Fibroblast of lung (primary cell): ENCODE results near the gene HCN2. TPM values are rescaled to one million over a fixed set of nuclear protein-coding genes. Genes with fewer than 3 reads are reported as not detected.

Experiments used
- DNase-seq, 2 donors: peaks; one replicate each; pipeline versions ENCODE4 v3.0.0 to v3.0.0-alpha.2; 2010; ENCODE audit warnings: low read depth in 2 of 2
- H2AFZ ChIP-seq: 2 replicates; pipeline ENCODE4 v1.5.1; 2012; ENCODE audit warnings: low read length, control low read depth, inconsistent platforms
- H3K27ac ChIP-seq: 2 replicates; pipeline ENCODE4 v1.5.1; 2011; ENCODE audit warnings: low read length, control low read depth; ENCODE audit not compliant: insufficient read depth
- H3K27me3 ChIP-seq: 2 replicates; pipeline ENCODE4 v1.5.1; 2011; ENCODE audit warnings: mild to moderate bottlenecking, low read length; ENCODE audit not compliant: control insufficient read depth, insufficient read depth
- H3K36me3 ChIP-seq: 2 replicates; pipeline ENCODE4 v1.5.1; 2011; ENCODE audit warnings: low read length; ENCODE audit not compliant: control insufficient read depth, insufficient read depth
- H3K4me1 ChIP-seq: 2 replicates; pipeline ENCODE4 v1.5.1; 2011; ENCODE audit warnings: low read length; ENCODE audit not compliant: control insufficient read depth, insufficient read depth; ENCODE audit errors: extremely low read depth
- H3K4me2 ChIP-seq: 2 replicates; pipeline ENCODE4 v1.5.1; 2011; ENCODE audit warnings: low read length, control low read depth; ENCODE audit not compliant: insufficient read depth; ENCODE audit errors: extremely low read depth
- H3K4me3 ChIP-seq, 4 experiments: fragments of 200-600 bp in 1 of 4; sonication (generic) in 1 of 4; replicated peaks in 1 of 4; 2 replicates each; pipeline ENCODE4 v1.5.1; 2011 to 2016; ENCODE audit warnings: low read length in 4 of 4, low read depth in 3 of 4, mild to moderate bottlenecking in 3 of 4, control low read depth in 2 of 4, inconsistent platforms in 1 of 4, mixed read lengths in 1 of 4; ENCODE audit not compliant: insufficient read depth in 1 of 4; ENCODE audit errors: control extremely low read depth in 1 of 4
- H3K79me2 ChIP-seq: 2 replicates; pipeline ENCODE4 v1.5.1; 2012; ENCODE audit warnings: mild to moderate bottlenecking, low read length, inconsistent platforms; ENCODE audit not compliant: control insufficient read depth, insufficient read depth
- H3K9ac ChIP-seq: 2 replicates; pipeline ENCODE4 v1.5.1; 2011; ENCODE audit warnings: mild to moderate bottlenecking, low read length, control low read depth; ENCODE audit not compliant: insufficient read depth
- H3K9me3 ChIP-seq: 2 replicates; pipeline ENCODE4 v1.5.1; 2012; ENCODE audit warnings: low read depth, low read length; ENCODE audit not compliant: control insufficient read depth, insufficient read depth
- H4K20me1 ChIP-seq: 2 replicates; pipeline ENCODE4 v1.5.1; 2011; ENCODE audit warnings: low read length; ENCODE audit not compliant: control insufficient read depth, insufficient read depth; ENCODE audit errors: extremely low read depth
- EZH2 ChIP-seq: IDR thresholded peaks from 2 replicates; pipeline ENCODE4 v1.5.1; 2012; ENCODE audit warnings: low read length, control low read depth, mild to moderate bottlenecking; ENCODE audit errors: missing control alignments
- polyA plus RNA-seq, 2 donors: library from polyadenylated mRNA; depleted of rRNA in 1 of 2; stranded (reverse) in 1 of 2; unstranded in 1 of 2; fragments of >200 nt; gene quantifications; 2 replicates each; pipeline ENCODE4 v1.2.1, GENCODE V29; 2011 to 2012; ENCODE audit warnings: missing spikeins in 1 of 2
- total RNA-seq: library from RNA; depleted of rRNA; stranded (reverse); fragments of >200 nt; gene quantifications from 2 replicates; pipeline ENCODE4 v1.2.1, GENCODE V29; 2014
- TF ChIP-seq, protein P1 (sequence below), 2 donors: IDR thresholded peaks in 1 of 2; conservative IDR thresholded peaks in 1 of 2; 1 replicate in 1 of 2; 2 replicates in 1 of 2; pipeline ENCODE4 v1.5.1; 2011 to 2012; ENCODE audit warnings: low read length in 2 of 2, control low read depth in 1 of 2, inconsistent platforms in 1 of 2, low read depth in 1 of 2, mild to moderate bottlenecking in 1 of 2

The HCN2 gene
- total and polyA plus RNA-seq, 2 donors (not counting 1 experiment from before 2014, with no cell fraction given): 0.49 to 0.50 TPM

DNA sequence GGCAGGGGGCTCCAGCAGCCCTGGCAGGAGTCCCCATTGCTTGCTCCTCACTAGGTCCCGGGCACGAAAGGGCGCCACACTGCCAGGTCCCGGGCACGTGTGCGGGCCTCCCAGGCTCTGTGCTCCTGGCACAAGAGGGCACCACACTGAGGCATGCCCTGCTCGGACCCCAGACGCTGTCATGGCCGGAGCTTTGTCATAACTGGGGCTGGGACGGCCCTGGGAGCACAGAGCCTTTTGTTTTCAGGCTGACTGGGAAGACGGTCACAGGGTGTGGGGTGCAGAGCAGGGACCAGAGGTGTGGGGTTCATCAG is 9.9 kb upstream of the HCN2 start:
- Histone ChIP-seq H3K4me2 (no peak overlapping the region), H3K9ac (no peak overlapping the region), H3K4me1 (peaks cover 10% of the 10 kb centered on the region), H4K20me1 (no peaks in the 10 kb centered on the region), H3K4me3 (no peak overlapping the region), H3K9me3 (no peaks in the 10 kb centered on the region), H2AFZ (no peak overlapping the region), H3K27ac (no peak overlapping the region), H3K79me2 (peaks cover 48% of the 10 kb centered on the region), H3K27me3 (no peaks in the 10 kb centered on the region), H3K36me3 (peaks cover 14% of the 10 kb centered on the region)
- no peak for TF ChIP-seq EZH2
- TF ChIP-seq, protein P1, sequence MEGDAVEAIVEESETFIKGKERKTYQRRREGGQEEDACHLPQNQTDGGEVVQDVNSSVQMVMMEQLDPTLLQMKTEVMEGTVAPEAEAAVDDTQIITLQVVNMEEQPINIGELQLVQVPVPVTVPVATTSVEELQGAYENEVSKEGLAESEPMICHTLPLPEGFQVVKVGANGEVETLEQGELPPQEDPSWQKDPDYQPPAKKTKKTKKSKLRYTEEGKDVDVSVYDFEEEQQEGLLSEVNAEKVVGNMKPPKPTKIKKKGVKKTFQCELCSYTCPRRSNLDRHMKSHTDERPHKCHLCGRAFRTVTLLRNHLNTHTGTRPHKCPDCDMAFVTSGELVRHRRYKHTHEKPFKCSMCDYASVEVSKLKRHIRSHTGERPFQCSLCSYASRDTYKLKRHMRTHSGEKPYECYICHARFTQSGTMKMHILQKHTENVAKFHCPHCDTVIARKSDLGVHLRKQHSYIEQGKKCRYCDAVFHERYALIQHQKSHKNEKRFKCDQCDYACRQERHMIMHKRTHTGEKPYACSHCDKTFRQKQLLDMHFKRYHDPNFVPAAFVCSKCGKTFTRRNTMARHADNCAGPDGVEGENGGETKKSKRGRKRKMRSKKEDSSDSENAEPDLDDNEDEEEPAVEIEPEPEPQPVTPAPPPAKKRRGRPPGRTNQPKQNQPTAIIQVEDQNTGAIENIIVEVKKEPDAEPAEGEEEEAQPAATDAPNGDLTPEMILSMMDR (conservative IDR thresholded peaks at IDR 0.05 in 1 of 2, IDR thresholded peaks at IDR 0.05 in 1 of 2; ENCODE audit: low read depth in 1 of 2, low read length in 2 of 2): no peak
- DNase-seq: no peak

DNA sequence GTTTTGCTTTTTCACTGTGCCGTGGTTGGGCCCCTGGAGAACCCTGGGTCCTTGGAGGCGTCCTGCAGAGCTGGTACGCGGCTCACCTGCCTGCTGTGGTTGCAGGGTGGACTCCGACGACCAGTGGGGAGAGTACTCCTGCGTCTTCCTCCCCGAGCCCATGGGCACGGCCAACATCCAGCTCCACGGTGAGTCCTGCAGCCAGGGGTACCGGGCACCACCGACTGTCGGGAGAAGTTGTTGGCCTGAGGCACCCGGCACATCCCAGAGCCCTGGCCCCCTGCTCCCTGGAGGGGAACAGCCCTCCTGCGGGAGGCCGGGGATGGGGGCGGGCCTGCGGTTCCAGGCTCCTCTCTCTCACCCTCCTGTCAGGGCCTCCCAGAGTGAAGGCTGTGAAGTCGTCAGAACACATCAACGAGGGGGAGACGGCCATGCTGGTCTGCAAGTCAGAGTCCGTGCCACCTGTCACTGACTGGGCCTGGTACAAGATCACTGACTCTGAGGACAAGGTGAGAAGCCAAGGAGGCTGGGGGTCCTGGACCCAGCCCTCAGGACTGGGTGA is 9.3 kb upstream of the HCN2 start:
- Histone ChIP-seq H3K9ac (no peak overlapping the region), H3K4me3 (no peak overlapping the region), H3K4me1 (peaks cover 9% of the 10 kb centered on the region), H3K9me3 (no peaks in the 10 kb centered on the region), H3K79me2 (peaks cover 42% of the 10 kb centered on the region), H3K36me3 (peaks cover 14% of the 10 kb centered on the region), H2AFZ (no peak overlapping the region), H3K4me2 (no peak overlapping the region), H3K27me3 (no peaks in the 10 kb centered on the region), H4K20me1 (no peaks in the 10 kb centered on the region), H3K27ac (no peak overlapping the region)
- no peak for DNase-seq
- no peak for TF ChIP-seq EZH2
- TF ChIP-seq, protein P1 (conservative IDR thresholded peaks at IDR 0.05 in 1 of 2, IDR thresholded peaks at IDR 0.05 in 1 of 2; ENCODE audit: low read depth in 1 of 2, low read length in 2 of 2): no peak

DNA sequence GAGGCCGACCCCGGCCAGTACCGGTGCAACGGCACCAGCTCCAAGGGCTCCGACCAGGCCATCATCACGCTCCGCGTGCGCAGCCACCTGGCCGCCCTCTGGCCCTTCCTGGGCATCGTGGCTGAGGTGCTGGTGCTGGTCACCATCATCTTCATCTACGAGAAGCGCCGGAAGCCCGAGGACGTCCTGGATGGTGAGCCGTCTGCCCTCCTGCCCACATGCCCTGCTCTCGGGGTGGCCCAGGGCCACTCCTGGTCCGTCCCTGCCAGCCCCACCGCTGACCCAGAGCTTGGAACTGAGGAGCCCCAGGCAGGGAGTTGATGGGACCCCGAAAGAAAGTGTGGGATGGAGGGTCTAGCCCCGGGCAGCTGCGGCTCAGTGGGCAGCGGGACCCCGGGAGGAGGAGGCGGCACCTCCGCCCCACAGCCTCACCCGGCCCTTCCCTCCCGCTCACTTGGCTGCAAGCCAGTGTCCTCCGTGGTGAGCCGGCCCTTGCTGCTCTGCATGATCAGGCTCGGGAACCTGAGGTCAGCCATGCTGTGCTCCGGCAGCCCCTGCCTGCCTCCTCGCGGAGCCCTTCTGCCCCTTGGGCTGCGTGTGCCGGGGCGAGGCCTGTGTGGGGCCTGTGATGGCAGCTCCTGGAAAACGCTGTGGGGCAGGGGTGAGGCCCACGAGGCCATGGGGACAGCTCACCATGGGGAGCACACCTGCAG is 8.1 kb upstream of the HCN2 start:
- no peak for DNase-seq
- Histone ChIP-seq H3K4me1 (no peaks in the 10 kb centered on the region), H3K4me2 (no peak overlapping the region), H3K27ac (no peak overlapping the region), H3K27me3 (no peaks in the 10 kb centered on the region), H3K4me3 (no peak overlapping the region), H3K79me2 (peaks cover 32% of the 10 kb centered on the region), H3K9me3 (no peaks in the 10 kb centered on the region), H4K20me1 (no peaks in the 10 kb centered on the region), H2AFZ (no peak overlapping the region), H3K9ac (no peak overlapping the region), H3K36me3 (peaks cover 14% of the 10 kb centered on the region)
- no peak for TF ChIP-seq EZH2
- TF ChIP-seq, protein P1 (conservative IDR thresholded peaks at IDR 0.05 in 1 of 2, IDR thresholded peaks at IDR 0.05 in 1 of 2; ENCODE audit: low read depth in 1 of 2, low read length in 2 of 2): no peak
